GM12892 (cell line): ENCODE measurements around the gene KDM5D. TPM values are rescaled to one million over a fixed set of nuclear protein-coding genes. Genes with fewer than 3 reads are reported as not detected.

Experiments used
- DNase-seq: peaks from one replicate; pipeline ENCODE4 v3.0.0; 2011; ENCODE audit not compliant: insufficient read length
- FAIRE-seq: peaks from 2 replicates; lab custom pipeline; 2011; peaks lifted over from hg19 to GRCh38; lab: Jason Lieb, UNC
- POLR2A ChIP-seq: IDR thresholded peaks from 2 replicates; pipeline ENCODE4 v1.6.1; 2011; ENCODE audit warnings: low read depth, low read length, control low read depth
- POLR2AphosphoS5 ChIP-seq: IDR thresholded peaks from 2 replicates; pipeline ENCODE4 v1.6.1; 2011; ENCODE audit warnings: low read depth, low read length, control low read depth
- TAF1 ChIP-seq: IDR thresholded peaks from 2 replicates; pipeline ENCODE4 v1.6.1; 2011; ENCODE audit warnings: low read depth, mild to moderate bottlenecking, control low read depth, low read length, borderline replicate concordance
- polyA plus RNA-seq: library from polyadenylated mRNA; unstranded; fragments of >200 nt; gene quantifications from one replicate; pipeline ENCODE4 v1.2.1, GENCODE V29; 2012; ENCODE audit warnings: missing spikeins, inconsistent platforms; ENCODE audit not compliant: missing spikeins

KDM5D gene
- not detected for polyA plus RNA-seq

- FAIRE-seq: no peak
- TF ChIP-seq POLR2A (no peak), POLR2AphosphoS5 (no peak), TAF1 (no peak)
- DNase-seq: no peak
Measured at GRCh38 chrY:19744381-19745378, at the start of gene KDM5D. TSS of gene KDM5D (minus strand) at chrY:19744726. CDS start at chrY:19744534, 192 bp downstream.

- DNase-seq: no peak
- FAIRE-seq: no peak
- TF ChIP-seq TAF1 (no peak), POLR2AphosphoS5 (no peak), POLR2A (no peak)
Measured at GRCh38 chrY:19768375-19768774, 23.8 kb upstream of the KDM5D start.

- no peak for FAIRE-seq
- DNase-seq: no peak
- TF ChIP-seq POLR2AphosphoS5 (no peak), TAF1 (no peak), POLR2A (no peak)
Measured at GRCh38 chrY:19743331-19743730, 1.2 kb downstream of the KDM5D start.

- no peak for FAIRE-seq
- TF ChIP-seq TAF1 (no peak), POLR2A (no peak), POLR2AphosphoS5 (no peak)
- no peak for DNase-seq
Measured at GRCh38 chrY:19742153-19742552, 2.4 kb downstream of the KDM5D start.

GRCh38 chrY:19734425-19734824, 10.1 kb downstream of the KDM5D start:
- DNase-seq: no peak
- no peak for FAIRE-seq
- no peak for TF ChIP-seq POLR2A
- TF ChIP-seq TAF1: no peak
- TF ChIP-seq POLR2AphosphoS5: no peak

GRCh38 chrY:19717950-19718349, 26.6 kb downstream of the KDM5D start:
- no peak for FAIRE-seq
- no peak for DNase-seq
- TF ChIP-seq POLR2AphosphoS5: no peak
- TF ChIP-seq TAF1: no peak
- TF ChIP-seq POLR2A: no peak

- no peak for TF ChIP-seq POLR2A
- TF ChIP-seq TAF1: no peak
- TF ChIP-seq POLR2AphosphoS5: no peak
- no peak for DNase-seq
- FAIRE-seq: no peak
Measured at GRCh38 chrY:19717146-19717545, 27.4 kb downstream of the KDM5D start.

GRCh38 chrY:19715226-19715625, 29.3 kb downstream of the KDM5D start:
- no peak for FAIRE-seq
- no peak for DNase-seq
- TF ChIP-seq TAF1: no peak

- DNase-seq (no peak), FAIRE-seq (no peak)
- TF ChIP-seq TAF1: no peak
- TF ChIP-seq POLR2AphosphoS5: no peak
- no peak for TF ChIP-seq POLR2A
Measured at GRCh38 chrY:19713430-19713829, 31.1 kb downstream of the KDM5D start.

- DNase-seq (no peak), FAIRE-seq (no peak)
- no peak for TF ChIP-seq POLR2AphosphoS5
- TF ChIP-seq POLR2A: no peak
Measured at GRCh38 chrY:19706273-19706672, 38.3 kb downstream of the KDM5D start.

- no peak for TF ChIP-seq POLR2AphosphoS5
- FAIRE-seq (no peak), DNase-seq (no peak)
Measured at GRCh38 chrY:19698495-19698894, 46.0 kb downstream of the KDM5D start.

GRCh38 chrY:19680821-19681220, 63.7 kb downstream of the KDM5D start:
- FAIRE-seq: no peak
- no peak for DNase-seq
- TF ChIP-seq TAF1 (no peak), POLR2A (no peak), POLR2AphosphoS5 (no peak)
